Measurements from ENCODE around the gene GNAQ.

GRCh38 chr9:78003730-78004129 lies 27.9 kb downstream of the GNAQ start:
- TF ChIP-seq CTCF (IDR thresholded peaks at IDR 0.05) (no peak), POLR2A (IDR thresholded peaks at IDR 0.05) (no peak)
